CD14-positive monocyte (primary cell): ENCODE measurements around the gene CDC45. TPM values are rescaled to one million over a fixed set of nuclear protein-coding genes. Genes with fewer than 3 reads are reported as not detected.

Source experiments
- DNase-seq, 3 donors: peaks; one replicate each; pipeline ENCODE4 v3.0.0-alpha.2; 2011 to 2022
- H2AFZ ChIP-seq: 2 replicates; pipeline ENCODE4 v1.6.0; 2012; ENCODE audit warnings: mild to moderate bottlenecking, low read depth, low read length, inconsistent platforms; ENCODE audit not compliant: insufficient read depth, poor library complexity, severe bottlenecking
- H3K27ac ChIP-seq, 2 donors: 1 replicate in 1 of 2; 2 replicates in 1 of 2; pipeline ENCODE4 v1.5.1; 2012 to 2013; ENCODE audit warnings: low read length in 2 of 2, control low read depth in 1 of 2, inconsistent platforms in 1 of 2, low read depth in 1 of 2, mild to moderate bottlenecking in 1 of 2
- H3K27me3 ChIP-seq, 2 donors: one replicate each; pipeline versions ENCODE4 v1.6.0 to v1.6.1; 2011 to 2013; ENCODE audit warnings: low read length in 2 of 2; ENCODE audit not compliant: control insufficient read depth in 2 of 2, insufficient read depth in 2 of 2
- H3K36me3 ChIP-seq, 2 donors: replicated peaks in 1 of 2; 1 replicate in 1 of 2; 2 replicates in 1 of 2; pipeline versions ENCODE4 v1.5.1 to v1.6.1; 2012 to 2013; ENCODE audit warnings: low read length in 2 of 2, control low read depth in 1 of 2, inconsistent platforms in 1 of 2, mild to moderate bottlenecking in 1 of 2; ENCODE audit not compliant: insufficient read depth in 2 of 2, control insufficient read depth in 1 of 2
- H3K4me1 ChIP-seq, 2 donors: 1 replicate in 1 of 2; 2 replicates in 1 of 2; pipeline versions ENCODE4 v1.5.1 to v1.6.1; 2012 to 2013; ENCODE audit warnings: low read length in 2 of 2, control low read depth in 1 of 2, inconsistent platforms in 1 of 2, mild to moderate bottlenecking in 1 of 2, moderate library complexity in 1 of 2; ENCODE audit not compliant: insufficient read depth in 2 of 2, control insufficient read depth in 1 of 2
- H3K4me2 ChIP-seq: replicated peaks from 2 replicates; pipeline ENCODE3; 2012; ENCODE audit warnings: low read length, moderate library complexity, mild to moderate bottlenecking; ENCODE audit not compliant: poor library complexity, severe bottlenecking; ENCODE audit errors: extremely low read depth
- H3K4me3 ChIP-seq, 3 experiments: fragments of 200-600 bp in 1 of 3; sonication (generic) in 1 of 3; replicated peaks in 1 of 3; 1 replicate in 2 of 3; 2 replicates in 1 of 3; pipeline ENCODE4 v1.5.1; 2011 to 2013; ENCODE audit warnings: low read length in 3 of 3, mild to moderate bottlenecking in 3 of 3, control low read depth in 2 of 3, low read depth in 2 of 3, inconsistent platforms in 1 of 3, moderate library complexity in 1 of 3
- H3K79me2 ChIP-seq: 2 replicates; pipeline ENCODE4 v1.6.0; 2012; ENCODE audit warnings: mild to moderate bottlenecking, control low read depth, inconsistent platforms, low read length, moderate library complexity; ENCODE audit not compliant: insufficient read depth
- H3K9ac ChIP-seq: 2 replicates; pipeline ENCODE4 v1.6.0; 2017; ENCODE audit warnings: low read length, mild to moderate bottlenecking; ENCODE audit not compliant: insufficient read depth, poor library complexity, severe bottlenecking
- H3K9me3 ChIP-seq, 2 donors: replicated peaks in 1 of 2; 1 replicate in 1 of 2; 2 replicates in 1 of 2; pipeline versions ENCODE4 v1.5.1 to v1.6.1; 2012 to 2013; ENCODE audit warnings: low read length in 2 of 2, control low read depth in 1 of 2; ENCODE audit not compliant: control insufficient read depth in 1 of 2, insufficient read depth in 1 of 2
- H4K20me1 ChIP-seq: 2 replicates; pipeline ENCODE4 v1.6.0; 2012; ENCODE audit warnings: mild to moderate bottlenecking, low read length, control low read depth, moderate library complexity; ENCODE audit not compliant: insufficient read depth
- H3K27ac Mint-ChIP-seq, 7 donors: one replicate each; pipeline ENCODE4 v1.8.0; 2020; ENCODE audit warnings: mild to moderate bottlenecking in 7 of 7, mixed read lengths in 7 of 7, moderate library complexity in 6 of 7, inconsistent platforms in 2 of 7
- H3K27me3 Mint-ChIP-seq, 3 donors: one replicate each; pipeline ENCODE4 v1.8.0; 2021 to 2022; ENCODE audit warnings: low read depth in 3 of 3, mild to moderate bottlenecking in 3 of 3, mixed read lengths in 3 of 3, moderate library complexity in 3 of 3, inconsistent platforms in 1 of 3
- H3K36me3 Mint-ChIP-seq, 2 donors: one replicate each; pipeline ENCODE4 v1.8.0; 2020; ENCODE audit warnings: mixed read lengths in 2 of 2, inconsistent platforms in 1 of 2, mild to moderate bottlenecking in 1 of 2
- H3K4me1 Mint-ChIP-seq: one replicate; pipeline ENCODE4 v1.8.0; 2020; ENCODE audit warnings: mild to moderate bottlenecking, mixed read lengths
- H3K4me3 Mint-ChIP-seq, 2 donors: one replicate each; pipeline ENCODE4 v1.8.0; 2020; ENCODE audit warnings: mild to moderate bottlenecking in 2 of 2, mixed read lengths in 2 of 2, moderate library complexity in 1 of 2
- H3K9me3 Mint-ChIP-seq, 7 donors: one replicate each; pipeline ENCODE4 v1.8.0; 2020 to 2022; ENCODE audit warnings: mixed read lengths in 7 of 7, mild to moderate bottlenecking in 6 of 7, moderate library complexity in 6 of 7, inconsistent platforms in 2 of 7
- CTCF ChIP-seq: fragments of 200-600 bp; IDR thresholded peaks from one replicate; pipeline ENCODE4 v1.8.0; 2022; ENCODE audit warnings: antibody characterized with exemption, mild to moderate bottlenecking
- WGBS: methylation state at CpG from one replicate; pipeline ENCODE4 v1.1.5; 2013; ENCODE audit warnings: missing lambda C conversion rate; ENCODE audit not compliant: insufficient coverage; 5-methylcytosine and 5-hydroxymethylcytosine counted together
- intact Hi-C, 2 donors: fragments of 100-400 bp; cut with micrococcal nuclease; formaldehyde crosslinking; loops; one replicate each; pipeline versions ENCODE4 v1.15.0 to v1.15.1; 2023
- polyA plus RNA-seq, 3 donors: library from polyadenylated mRNA; depleted of rRNA in 1 of 3; unstranded in 2 of 3; stranded (reverse) in 1 of 3; fragments of 300-500 nt in 2 of 3; fragments of >200 nt in 1 of 3; fragmentation: Illumina TruSeq in 2 of 3; gene quantifications; 1 replicate in 2 of 3; 2 replicates in 1 of 3; pipeline ENCODE4 v1.2.3, GENCODE V29; 2012 to 2021

CDC45 gene
- polyA plus RNA-seq, 3 donors: 0.04 TPM; not detected in 2

DNA sequence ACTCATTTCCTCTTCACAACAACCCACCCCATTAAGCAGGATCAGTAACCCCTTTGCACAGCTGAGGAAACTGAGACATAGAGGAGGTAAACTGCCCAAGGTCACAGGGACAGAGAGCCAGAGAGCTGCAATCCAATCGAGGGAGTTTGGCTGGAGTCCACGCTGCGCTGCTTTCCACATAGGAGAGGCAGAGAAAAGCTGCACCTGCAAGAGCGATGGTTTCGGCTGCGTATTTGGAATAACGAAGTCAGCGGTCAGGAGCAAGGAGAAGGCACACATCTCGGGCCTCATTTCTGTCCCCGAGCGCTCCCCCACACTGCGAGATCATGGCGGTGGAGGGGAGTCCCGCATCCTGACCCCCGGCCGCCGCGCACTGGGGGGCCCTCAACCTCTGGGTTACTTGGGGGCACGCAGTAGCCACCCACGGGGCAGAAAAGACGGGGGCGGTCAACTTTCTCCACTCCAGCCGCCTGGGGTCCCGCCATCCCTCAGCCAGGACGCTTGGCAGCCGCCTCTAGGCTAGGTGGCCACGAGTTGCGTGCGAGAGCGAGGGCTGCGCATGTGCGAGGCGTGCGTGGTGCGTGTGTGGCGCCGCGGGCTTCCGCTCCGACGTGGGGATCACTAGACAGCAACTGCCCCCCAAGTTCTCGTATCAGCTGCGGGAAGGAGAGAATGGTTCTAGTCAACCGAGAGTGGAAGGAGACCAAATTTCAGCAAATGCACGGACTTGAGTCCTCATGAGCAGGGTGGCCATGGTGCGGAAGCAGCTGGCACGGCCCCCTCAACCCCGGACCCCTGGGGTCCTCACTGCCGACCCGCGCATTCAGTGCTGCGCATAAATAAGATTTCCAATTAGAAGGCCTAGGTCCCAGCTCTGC, 86.8 kb downstream of the CDC45 start:
- Histone ChIP-seq H3K79me2 (no peaks in the 10 kb centered on the region), H3K4me3 (no peak overlapping the region), H3K27ac (peak overlapping the region in 1 of 2 donors; percentile 34), H3K4me2 (no peak overlapping the region), H4K20me1 (no peaks in the 10 kb centered on the region), H3K27me3 (no peaks in the 10 kb centered on the region), H3K4me1 (peaks cover 9 to 11% of the 10 kb centered on the region in 2 donors), H3K9me3 (no peaks in the 10 kb centered on the region), H2AFZ (peak overlapping the region; percentile 41), H3K9ac (no peak overlapping the region), H3K36me3 (no peaks in the 10 kb centered on the region)
- H3K4me1 Mint-ChIP-seq: peaks cover 10% of the 10 kb centered on the region
- intact Hi-C loops: no loop called here
- DNase-seq: no peak
- peaks cover 2 to 4% (median 4%) of the 10 kb centered on the region in 3 donors for H3K27me3 Mint-ChIP-seq
- no peak overlapping the region for H3K4me3 Mint-ChIP-seq
- TF ChIP-seq CTCF: no peak
- H3K36me3 Mint-ChIP-seq: no peaks in the 10 kb centered on the region
- WGBS: 97% methylated on average over 52 of the region's 52 CpGs
- peaks cover 0 to 10% (median 0%) of the 10 kb centered on the region in 7 donors for H3K9me3 Mint-ChIP-seq
- peak overlapping the region in 1 of 7 donors; percentile 65 for H3K27ac Mint-ChIP-seq

- no peak overlapping the region for H3K4me3 Mint-ChIP-seq
- 97% methylated on average over 24 of the region's 24 CpGs for WGBS
- H3K27me3 ChIP-seq: no peaks in the 10 kb centered on the region
- H3K4me2 ChIP-seq: no peak overlapping the region
- no peak for DNase-seq
- H4K20me1 ChIP-seq: no peaks in the 10 kb centered on the region
- intact Hi-C loops: no loop called here
- no peak overlapping the region for H2AFZ ChIP-seq
- H3K79me2 ChIP-seq: no peaks in the 10 kb centered on the region
- no peak overlapping the region for H3K9ac ChIP-seq
- no peaks in the 10 kb centered on the region for H3K36me3 ChIP-seq
- H3K36me3 Mint-ChIP-seq: no peaks in the 10 kb centered on the region
- peaks cover 0 to 10% (median 0%) of the 10 kb centered on the region in 7 donors for H3K9me3 Mint-ChIP-seq
- no peak overlapping the region for H3K27ac ChIP-seq
- no peak overlapping the region for H3K4me3 ChIP-seq
- H3K9me3 ChIP-seq: no peaks in the 10 kb centered on the region
- peaks cover 10% of the 10 kb centered on the region for H3K4me1 Mint-ChIP-seq
- peak overlapping the region in 1 of 7 donors; percentile 29 for H3K27ac Mint-ChIP-seq
- peaks cover 9 to 11% of the 10 kb centered on the region in 2 donors for H3K4me1 ChIP-seq
- peaks cover 2 to 4% (median 4%) of the 10 kb centered on the region in 3 donors for H3K27me3 Mint-ChIP-seq
- no peak for TF ChIP-seq CTCF
These were observed 87.7 kb downstream of the CDC45 start for GRCh38 chr22:19567157-19568009.
